Adrenal gland (tissue), 5 donors: ENCODE data around the gene FXYD5.

Experiments
- CTCF ChIP-seq, 6 experiments: fragments of 450-650 bp in 4 of 6; fragments of 200-600 bp in 2 of 6; sonication (generic) in 1 of 6; IDR thresholded peaks; 1 replicate in 5 of 6; 2 replicates in 1 of 6; pipeline versions ENCODE4 v1.5.1 to v1.8.0; 2016 to 2021; ENCODE audit warnings: antibody characterized with exemption in 6 of 6, mild to moderate bottlenecking in 2 of 6, moderate library complexity in 1 of 6
- POLR2A ChIP-seq, 2 donors: fragments of 450-650 bp; IDR thresholded peaks; one replicate each; pipeline ENCODE4 v1.6.1; 2017; ENCODE audit warnings: antibody characterized with exemption in 2 of 2, mild to moderate bottlenecking in 2 of 2, moderate library complexity in 1 of 2
- donor health status: DM: no; HTN: no; CAD: no.

- no peak for TF ChIP-seq CTCF (IDR thresholded peaks at IDR 0.05)
- TF ChIP-seq POLR2A (IDR thresholded peaks at IDR 0.05), result no peak
Observed at GRCh38 chr19:35219008-35219407, 64.5 kb downstream of the FXYD5 start.
